ENCODE data around the gene CASTOR2.

CASTOR2 gene

GRCh38 chr7:75024922-75025321 is 60.4 kb downstream of the CASTOR2 start:
- DNase-seq (ENCODE audit: extremely low read depth, low read depth) = no peak
- TF ChIP-seq CTCF (IDR thresholded peaks at IDR 0.05; ENCODE audit: low read depth, low read length) = no peak

- DNase-seq (ENCODE audit: extremely low read depth, low read depth) = no peak
- TF ChIP-seq CTCF (IDR thresholded peaks at IDR 0.05; ENCODE audit: low read depth, low read length) = no peak
Measured at GRCh38 chr7:75028299-75028698, 63.8 kb downstream of the CASTOR2 start.

- TF ChIP-seq CTCF (IDR thresholded peaks at IDR 0.05; ENCODE audit: low read depth, low read length) = no peak
- DNase-seq (ENCODE audit: extremely low read depth, low read depth) = no peak
Measured at GRCh38 chr7:75033064-75033463, 68.6 kb downstream of the CASTOR2 start.

- TF ChIP-seq CTCF (IDR thresholded peaks at IDR 0.05; ENCODE audit: low read depth, low read length) = no peak
- no peak for DNase-seq (ENCODE audit: extremely low read depth, low read depth)
Measured at GRCh38 chr7:75033826-75034225, 69.3 kb downstream of the CASTOR2 start.

- DNase-seq (ENCODE audit: extremely low read depth, low read depth) = no peak
- no peak for TF ChIP-seq CTCF (IDR thresholded peaks at IDR 0.05; ENCODE audit: low read depth, low read length)
Measured at GRCh38 chr7:75038508-75038907, 74.0 kb downstream of the CASTOR2 start.

GRCh38 chr7:75039166-75039565 is 74.7 kb downstream of the CASTOR2 start:
- DNase-seq (ENCODE audit: extremely low read depth, low read depth) = no peak
- no peak for TF ChIP-seq CTCF (IDR thresholded peaks at IDR 0.05; ENCODE audit: low read depth, low read length)

- TF ChIP-seq CTCF (IDR thresholded peaks at IDR 0.05; ENCODE audit: low read depth, low read length) = no peak
- no peak for DNase-seq (ENCODE audit: extremely low read depth, low read depth)
Measured at GRCh38 chr7:75039709-75040108, 75.2 kb downstream of the CASTOR2 start.
